ENCODE results near the gene PBRM1. TPM values are rescaled to one million over a fixed set of nuclear protein-coding genes. Genes with fewer than 3 reads are reported as not detected.

PBRM1 gene
- total RNA-seq, 1 experiment from 2014 or later = 40.0 TPM

DNA sequence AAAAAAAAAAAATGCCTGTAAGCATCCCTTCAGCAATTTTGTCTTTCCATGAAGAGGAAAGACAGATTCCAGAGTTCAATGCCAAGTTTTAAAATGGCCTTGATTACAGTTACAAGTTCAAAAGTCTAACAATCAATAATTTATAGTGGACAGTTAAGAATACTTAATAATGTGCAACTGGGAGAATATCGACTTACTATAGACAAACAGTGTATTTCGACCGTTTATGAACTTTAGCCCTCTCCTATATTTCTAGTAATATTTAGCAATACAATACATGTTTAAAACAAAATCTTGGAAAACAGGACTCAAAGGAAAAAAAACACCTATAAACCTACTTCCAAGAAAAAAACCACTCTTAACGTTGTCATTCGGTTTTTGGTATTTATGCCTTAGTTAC is 1.5 kb downstream of the PBRM1 start:
- no peaks in the 10 kb centered on the region; the same call in 1 of the 2 replicates for H4K20me1 ChIP-seq (ENCODE audit: insufficient read depth)
- peak overlapping the region in 1 of 2 experiments; percentile 98; a peak in 2 of 4 replicates for H3K4me3 ChIP-seq (replicated peaks in 1 of 2; ENCODE audit: low read depth in 1 of 2, low read length in 2 of 2)
- H3K4me1 ChIP-seq (ENCODE audit: control insufficient read depth in 1 of 2, insufficient read depth in 2 of 2, low read length in 2 of 2) = peaks cover 13 to 29% of the 10 kb centered on the region in 2 experiments; a peak in 3 of 4 replicates
- TF ChIP-seq, protein P1, sequence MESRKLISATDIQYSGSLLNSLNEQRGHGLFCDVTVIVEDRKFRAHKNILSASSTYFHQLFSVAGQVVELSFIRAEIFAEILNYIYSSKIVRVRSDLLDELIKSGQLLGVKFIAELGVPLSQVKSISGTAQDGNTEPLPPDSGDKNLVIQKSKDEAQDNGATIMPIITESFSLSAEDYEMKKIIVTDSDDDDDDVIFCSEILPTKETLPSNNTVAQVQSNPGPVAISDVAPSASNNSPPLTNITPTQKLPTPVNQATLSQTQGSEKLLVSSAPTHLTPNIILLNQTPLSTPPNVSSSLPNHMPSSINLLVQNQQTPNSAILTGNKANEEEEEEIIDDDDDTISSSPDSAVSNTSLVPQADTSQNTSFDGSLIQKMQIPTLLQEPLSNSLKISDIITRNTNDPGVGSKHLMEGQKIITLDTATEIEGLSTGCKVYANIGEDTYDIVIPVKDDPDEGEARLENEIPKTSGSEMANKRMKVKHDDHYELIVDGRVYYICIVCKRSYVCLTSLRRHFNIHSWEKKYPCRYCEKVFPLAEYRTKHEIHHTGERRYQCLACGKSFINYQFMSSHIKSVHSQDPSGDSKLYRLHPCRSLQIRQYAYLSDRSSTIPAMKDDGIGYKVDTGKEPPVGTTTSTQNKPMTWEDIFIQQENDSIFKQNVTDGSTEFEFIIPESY (IDR thresholded peaks at IDR 0.05; ENCODE audit: extremely low read depth, insufficient replicate concordance, low read length) = no peak
- no peak for ATAC-seq
- H3K9me3 ChIP-seq (ENCODE audit: control insufficient read depth in 1 of 2, insufficient read depth in 1 of 2, low read depth in 1 of 2, low read length in 2 of 2) = no peaks in the 10 kb centered on the region
- DNase-seq (ENCODE audit: low read depth, low spot score) = no peak
- RAD21 ChIA-PET (ENCODE audit: low non-redundant PET in 1 of 2, low total read pairs in 2 of 2, uncharacterized antibody in 2 of 2, unreplicated experiment in 2 of 2) = no interaction called here
- H3K36me3 ChIP-seq (ENCODE audit: control insufficient read depth in 1 of 2, insufficient read depth in 2 of 2, low read length in 2 of 2) = peaks cover 20 to 35% of the 10 kb centered on the region in 2 experiments
- intact Hi-C loops (cut with micrococcal nuclease) = no loop called here
- no peak overlapping the region for H2AFZ ChIP-seq (ENCODE audit: low read depth, low read length, poor library complexity, severe bottlenecking)
- H3K4me2 ChIP-seq (ENCODE audit: low read length) = peak overlapping the region; percentile 72
- POLR2A ChIA-PET = no interaction called here
- no peak overlapping the region for H3K27ac ChIP-seq (ENCODE audit: low read depth, low read length)
- CTCF ChIA-PET = no interaction called here
- H3K9ac ChIP-seq (ENCODE audit: low read length) = peak overlapping the region; percentile 97; the same call in 1 of the 2 replicates
- H3K27me3 ChIP-seq (ENCODE audit: insufficient read depth, low read length) = no peaks in the 10 kb centered on the region
- H3K9me2 ChIP-seq (ENCODE audit: insufficient read depth) = no peaks in the 10 kb centered on the region
- no TSS peak for BruUV-seq (replicated peaks)
- peaks cover 84% of the 10 kb centered on the region for H3K79me2 ChIP-seq (ENCODE audit: insufficient read depth, low read length)

DNA sequence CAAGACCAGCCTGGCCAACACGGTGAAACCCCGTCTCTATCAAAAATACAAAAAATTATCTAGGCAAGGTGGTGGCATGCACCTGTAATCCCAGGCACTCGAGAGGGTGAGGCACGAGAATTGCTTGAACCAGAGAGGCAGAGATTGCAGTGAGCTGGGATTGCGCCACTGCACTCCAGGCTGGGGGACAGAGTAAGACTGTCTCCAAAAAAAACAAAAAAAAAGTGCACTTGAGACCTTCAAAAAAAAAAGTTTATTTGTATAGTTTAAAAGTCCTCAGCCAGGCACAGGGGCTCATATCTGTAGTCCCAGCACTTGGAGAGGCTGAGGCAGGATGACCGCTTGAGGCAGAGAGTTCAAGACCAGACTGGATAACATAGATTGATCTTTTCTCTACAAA is 2.1 kb downstream of the PBRM1 start:
- CTCF ChIA-PET = no interaction called here
- BruUV-seq (replicated peaks) = no TSS peak
- intact Hi-C loops (cut with micrococcal nuclease) = loop anchor here (2.0 kb wide), 1 partner anchor 147 kb away; the partner anchor contains the start of gene UQCC5
- RAD21 ChIA-PET (ENCODE audit: low non-redundant PET in 1 of 2, low total read pairs in 2 of 2, uncharacterized antibody in 2 of 2, unreplicated experiment in 2 of 2) = no interaction called here
- DNase-seq (ENCODE audit: low read depth, low spot score) (no peak), ATAC-seq (no peak)
- H3K4me2 ChIP-seq (ENCODE audit: low read length) = no peak overlapping the region
- TF ChIP-seq EZH2 (IDR thresholded peaks at IDR 0.05) = no peak
- no peaks in the 10 kb centered on the region; the same call in 1 of the 2 replicates for H4K20me1 ChIP-seq (ENCODE audit: insufficient read depth)
- H3K36me3 ChIP-seq (ENCODE audit: control insufficient read depth in 1 of 2, insufficient read depth in 2 of 2, low read length in 2 of 2) = peaks cover 21 to 34% of the 10 kb centered on the region in 2 experiments
- H3K4me3 ChIP-seq (replicated peaks in 1 of 2; ENCODE audit: low read depth in 1 of 2, low read length in 2 of 2) = no peak overlapping the region
- H3K9ac ChIP-seq (ENCODE audit: low read length) = no peak overlapping the region
- no peaks in the 10 kb centered on the region for H3K9me3 ChIP-seq (ENCODE audit: control insufficient read depth in 1 of 2, insufficient read depth in 1 of 2, low read depth in 1 of 2, low read length in 2 of 2)
- no peaks in the 10 kb centered on the region for H3K27me3 ChIP-seq (ENCODE audit: insufficient read depth, low read length)
- peaks cover 13 to 29% of the 10 kb centered on the region in 2 experiments; a peak in 3 of 4 replicates for H3K4me1 ChIP-seq (ENCODE audit: control insufficient read depth in 1 of 2, insufficient read depth in 2 of 2, low read length in 2 of 2)
- H2AFZ ChIP-seq (ENCODE audit: low read depth, low read length, poor library complexity, severe bottlenecking) = no peak overlapping the region
- H3K79me2 ChIP-seq (ENCODE audit: insufficient read depth, low read length) = peaks cover 78% of the 10 kb centered on the region
- H3K9me2 ChIP-seq (ENCODE audit: insufficient read depth) = no peaks in the 10 kb centered on the region
- H3K27ac ChIP-seq (ENCODE audit: low read depth, low read length) = no peak overlapping the region
- POLR2A ChIA-PET = no interaction called here

Measured in HCT116 (cell line).